ENCODE measurements around the gene ACKR2.

Gene ACKR2

DNA sequence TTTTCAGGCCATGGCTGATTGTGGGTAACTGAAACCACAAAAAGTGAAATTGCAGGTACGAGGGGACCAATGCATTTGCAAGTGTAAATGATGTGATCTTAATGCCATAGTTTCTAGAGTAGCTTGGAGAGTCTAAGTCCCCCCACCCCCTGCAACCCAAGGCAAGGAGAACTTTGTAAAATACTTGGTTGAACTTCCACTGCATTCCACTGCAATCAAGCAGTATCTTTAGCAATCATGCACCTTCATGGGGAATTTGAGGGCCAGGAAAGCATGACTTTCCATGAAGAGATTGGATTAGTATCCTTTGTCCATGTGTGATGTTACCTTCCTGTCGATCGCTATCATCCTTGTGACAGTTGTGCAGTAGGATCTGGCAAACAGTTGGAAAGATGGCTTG is 77.8 kb downstream of the ACKR2 start:
- DNase-seq (ENCODE audit: low read depth in 2 of 2): no peak

DNA sequence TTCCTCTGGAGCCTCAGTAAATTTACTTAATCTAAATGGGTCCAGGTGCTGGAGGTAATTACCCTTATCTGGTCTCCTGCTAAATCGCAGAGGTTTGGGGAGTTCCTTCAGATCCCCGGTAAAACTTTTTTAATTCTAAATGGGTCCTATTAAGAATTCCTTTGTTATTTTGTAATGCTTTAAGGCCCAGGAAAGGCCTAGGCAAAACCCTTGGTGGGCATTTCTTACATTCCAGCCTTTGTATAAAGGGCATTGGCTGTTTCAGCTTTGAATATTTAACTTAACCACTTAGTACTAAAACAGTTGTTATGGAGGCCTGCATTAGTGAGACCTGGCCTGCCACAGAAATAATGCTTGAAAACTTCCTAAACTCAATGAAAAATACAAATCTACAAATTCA is 81.8 kb downstream of the ACKR2 start:
- no peak for DNase-seq (ENCODE audit: low read depth in 2 of 2)

DNA sequence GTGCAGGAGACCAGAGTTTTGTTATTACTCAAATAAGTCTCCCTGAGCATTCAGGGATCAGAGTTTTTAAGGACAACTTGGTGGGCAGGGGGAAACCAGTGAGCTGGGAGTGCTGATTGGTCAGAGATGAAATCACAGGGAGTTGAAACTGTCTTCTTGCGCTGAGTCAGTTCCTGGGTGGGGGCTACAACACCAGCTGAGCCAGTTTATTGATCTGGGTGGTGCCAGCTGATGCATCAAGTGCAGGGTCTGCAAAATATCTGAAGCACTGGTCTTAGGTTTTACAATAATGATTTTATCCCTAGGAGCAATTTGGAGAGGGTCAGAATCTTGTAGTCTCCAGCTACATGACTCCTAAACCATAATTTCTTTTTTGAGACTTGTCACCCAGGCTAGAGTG is 82.9 kb downstream of the ACKR2 start:
- no peak for DNase-seq (ENCODE audit: low read depth in 2 of 2)

DNA sequence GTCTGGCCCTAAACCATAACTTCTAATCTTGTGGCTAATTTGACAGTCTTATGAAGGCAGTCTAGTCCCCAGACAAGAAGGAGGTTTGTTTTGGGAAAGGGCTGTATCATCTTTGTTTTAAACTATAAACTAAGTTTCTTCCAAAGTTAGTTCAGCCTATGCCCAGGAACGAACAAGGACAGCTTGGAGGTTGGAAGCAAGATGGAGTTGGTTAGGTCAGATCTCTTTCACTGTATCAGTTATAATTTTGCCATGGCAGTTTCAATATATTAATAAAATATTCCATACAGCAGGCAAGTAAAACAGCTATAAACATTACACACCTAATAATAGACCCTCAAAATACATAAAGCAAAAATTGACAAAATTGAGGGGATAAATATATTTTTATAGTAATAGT is 83.6 kb downstream of the ACKR2 start:
- no peak for DNase-seq (ENCODE audit: low read depth in 2 of 2)

DNA sequence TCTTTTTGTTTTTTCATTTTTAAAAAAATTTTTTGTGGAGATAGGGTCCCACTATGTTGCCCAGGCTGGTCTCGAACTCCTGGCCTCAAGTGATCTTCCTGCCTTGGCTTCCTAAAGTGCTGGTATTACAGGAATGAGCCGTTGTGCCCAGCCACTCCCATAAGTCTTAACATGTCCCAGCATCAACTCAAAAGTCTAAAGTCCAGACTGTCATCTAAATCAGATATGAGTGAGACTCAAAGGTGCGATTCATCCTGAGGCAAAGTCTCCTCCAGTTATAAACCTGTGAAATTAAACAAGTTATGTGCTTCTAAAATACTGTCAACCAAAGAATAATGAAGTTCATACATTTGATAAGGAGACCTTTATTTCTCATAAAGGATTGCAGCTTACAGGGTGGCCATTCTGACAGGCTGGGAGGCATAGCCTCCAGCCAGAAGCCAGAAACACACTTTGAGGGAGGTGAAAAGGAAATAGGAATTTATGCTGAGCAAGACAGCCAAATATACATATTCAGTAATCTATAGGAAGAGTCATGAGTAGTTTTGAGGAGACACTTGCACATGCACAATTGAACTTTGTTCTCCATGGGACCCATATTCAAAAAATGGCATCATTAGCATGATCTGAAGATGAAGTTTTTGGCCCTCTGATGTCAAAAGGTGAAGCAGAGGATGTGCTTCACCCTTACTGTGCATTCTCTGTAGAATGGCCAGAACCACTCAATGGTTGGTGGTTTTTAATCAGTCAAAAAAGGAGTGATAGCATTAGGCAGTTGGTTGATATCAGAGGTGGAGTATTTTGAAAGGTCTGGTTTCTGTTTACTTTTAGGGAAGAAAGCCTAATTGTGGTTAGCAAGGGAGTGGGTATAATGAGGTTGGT is 85.7 kb downstream of the ACKR2 start:
- no peak for DNase-seq (ENCODE audit: low read depth in 2 of 2)

DNA sequence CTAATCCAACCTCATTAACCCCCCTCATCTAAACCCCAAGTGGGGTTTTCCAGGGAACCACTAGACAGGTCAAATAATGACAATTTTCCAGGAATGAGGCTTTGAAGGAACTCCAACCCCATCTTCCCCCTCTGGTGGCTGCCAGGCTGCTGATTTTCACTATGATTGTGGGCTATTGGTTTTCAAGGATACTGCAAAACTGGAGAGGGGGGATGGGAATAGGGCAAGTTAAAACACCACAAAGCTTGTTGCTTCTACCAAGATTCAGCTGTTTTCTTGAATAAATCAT is 86.3 kb downstream of the ACKR2 start:
- no peak for DNase-seq (ENCODE audit: low read depth in 2 of 2)

DNA sequence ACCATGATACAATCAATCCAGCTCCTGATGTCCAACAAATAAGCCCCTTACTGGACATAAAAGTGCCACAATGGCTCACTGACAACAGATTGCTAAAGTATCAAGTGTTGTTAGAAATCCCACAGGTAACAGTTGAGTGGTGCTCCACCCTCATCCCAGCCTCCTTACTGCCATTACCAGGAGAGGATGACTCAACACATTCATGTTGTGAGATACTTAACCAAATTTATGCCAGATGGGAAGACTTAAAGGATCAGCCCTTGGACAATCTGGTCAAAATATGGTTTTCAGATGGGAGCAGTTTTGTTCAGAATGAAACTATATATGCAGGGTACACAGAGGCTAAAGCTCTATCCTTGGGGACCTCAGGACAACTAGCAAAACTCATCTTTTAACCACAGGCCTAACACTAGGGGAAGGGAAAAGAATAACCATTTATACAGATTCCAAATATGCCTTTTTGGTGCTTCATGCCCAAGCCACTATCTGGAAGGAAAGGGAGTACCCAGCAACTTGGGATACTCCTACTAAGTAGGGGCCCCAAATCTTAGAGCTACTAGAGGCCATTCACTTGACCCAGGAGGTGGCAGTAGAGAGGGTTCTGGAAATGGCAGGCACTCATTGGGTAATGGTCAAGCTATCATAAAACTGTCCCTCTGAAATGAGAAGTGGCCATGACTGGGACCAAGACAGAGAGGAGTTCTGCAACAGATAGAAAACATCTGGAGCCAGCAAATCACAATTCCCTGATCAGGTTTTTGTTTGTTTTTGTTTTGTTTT is 89.8 kb downstream of the ACKR2 start:
- no peak for DNase-seq (ENCODE audit: low read depth in 2 of 2)

DNA sequence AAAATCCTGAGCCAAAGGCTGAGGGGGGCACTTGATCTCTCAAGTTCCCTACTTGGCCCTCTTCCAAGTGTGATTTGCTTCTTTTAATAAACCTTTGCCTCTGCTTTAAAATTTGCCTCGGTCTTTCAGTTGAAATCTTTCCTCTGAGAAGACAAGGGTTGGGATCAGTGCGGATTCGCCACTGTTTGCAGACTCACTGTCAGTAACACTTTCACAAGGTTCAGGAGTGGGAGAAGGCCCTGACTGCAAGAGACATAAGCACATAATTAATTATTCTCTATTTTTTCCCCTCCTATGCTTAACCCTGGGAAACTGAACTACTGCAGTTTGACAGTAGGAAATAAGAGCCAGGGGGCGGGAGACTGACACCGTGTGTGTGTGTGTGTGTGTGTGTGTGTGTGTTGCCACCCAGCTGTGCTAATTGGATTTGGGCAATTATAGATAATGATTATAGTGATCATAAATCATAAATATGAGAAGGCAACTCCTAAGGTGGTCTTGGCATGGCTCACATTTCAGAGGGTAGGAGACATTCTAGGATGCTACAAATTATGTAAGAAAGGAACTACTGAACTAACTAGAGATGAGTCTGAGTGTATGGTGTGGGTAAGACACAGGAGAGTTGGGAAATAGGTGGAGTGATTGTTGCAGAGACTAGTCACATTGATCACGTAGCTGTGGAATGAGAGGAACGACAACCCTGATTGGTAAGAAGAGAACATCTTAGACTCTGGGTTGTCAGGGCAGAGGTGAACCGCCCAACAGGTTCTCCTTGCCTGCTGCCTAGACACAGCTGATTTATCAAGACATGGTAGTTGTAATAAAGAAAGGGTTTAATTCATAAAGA is 91.2 kb downstream of the ACKR2 start:
- DNase-seq (ENCODE audit: low read depth in 2 of 2): no peak

DNA sequence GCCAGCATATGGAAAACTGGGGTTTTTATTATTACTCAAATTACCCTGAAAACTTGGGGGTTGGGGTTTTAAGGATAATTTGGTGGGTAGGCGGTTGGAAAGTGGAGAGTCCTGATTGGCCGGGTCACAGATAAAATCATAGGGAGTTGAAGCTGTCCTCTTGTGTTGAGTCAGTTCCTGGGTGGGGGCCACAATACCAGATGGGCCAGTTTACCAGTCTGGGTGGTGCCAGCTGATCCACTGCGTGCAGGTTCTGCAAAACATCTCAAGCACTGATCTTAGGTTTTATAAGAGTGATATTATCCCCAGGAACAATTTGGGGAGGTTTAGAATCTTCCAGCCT is 91.8 kb downstream of the ACKR2 start:
- no peak for DNase-seq (ENCODE audit: low read depth in 2 of 2)

DNA sequence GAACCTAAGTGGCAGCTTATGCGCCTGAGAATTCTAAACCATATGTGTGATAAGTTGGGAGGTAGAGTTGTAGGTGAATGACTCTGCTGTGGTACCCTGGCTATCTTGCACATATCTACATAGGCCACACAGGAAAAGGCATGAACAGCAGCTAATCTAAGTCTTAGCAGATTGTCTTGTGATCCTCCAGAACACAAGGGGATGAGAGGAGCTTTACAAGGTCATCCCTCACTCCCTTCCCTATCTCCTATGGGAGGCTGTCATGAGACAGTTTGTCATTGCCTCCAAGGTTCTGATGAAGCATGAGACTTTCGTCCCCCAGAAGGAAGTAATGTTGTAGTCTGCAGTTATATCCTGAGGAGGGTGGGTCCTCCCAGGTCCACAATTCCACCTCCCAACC is 93.0 kb downstream of the ACKR2 start:
- no peak for DNase-seq (ENCODE audit: low read depth in 2 of 2)

DNA sequence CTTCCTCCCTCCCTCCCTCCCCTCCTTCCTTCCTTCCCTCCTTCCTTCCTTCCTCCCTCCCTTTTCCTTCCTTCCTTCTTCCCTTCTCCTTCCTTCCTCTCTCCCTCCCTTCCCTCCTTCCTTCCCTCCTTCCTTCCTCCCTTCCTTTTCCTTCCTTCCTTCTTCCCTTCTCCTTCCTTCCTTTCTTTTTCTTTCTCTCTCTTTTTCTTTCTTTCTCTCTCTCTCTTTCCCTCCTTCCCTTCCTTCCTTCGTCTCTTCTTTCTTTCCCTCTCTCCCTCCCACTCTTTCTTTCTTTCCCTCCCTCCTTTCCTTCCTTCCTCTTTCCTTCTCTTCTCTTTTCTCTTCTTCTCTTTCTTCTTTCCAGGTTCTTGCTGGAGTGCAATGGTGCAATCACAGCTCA is 94.8 kb downstream of the ACKR2 start:
- DNase-seq (ENCODE audit: low read depth in 2 of 2): no peak

DNA sequence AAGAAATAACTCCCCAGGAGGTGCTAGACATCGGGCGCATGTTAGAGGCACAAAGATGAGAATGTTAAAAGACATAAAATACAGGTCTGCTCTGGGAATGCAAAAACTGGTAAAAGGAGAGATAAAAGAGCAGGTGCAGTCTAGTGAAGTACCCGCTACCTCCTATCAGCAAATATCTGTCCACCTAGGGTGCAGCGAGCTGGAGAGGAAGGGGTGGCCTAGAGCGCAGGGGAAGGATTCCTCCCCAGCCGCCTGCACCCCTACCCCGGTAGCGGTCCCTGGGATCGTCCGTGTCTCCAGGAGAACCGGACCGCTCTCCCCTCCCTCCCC is 96.5 kb downstream of the ACKR2 start:
- DNase-seq (ENCODE audit: low read depth in 2 of 2): no peak

DNA sequence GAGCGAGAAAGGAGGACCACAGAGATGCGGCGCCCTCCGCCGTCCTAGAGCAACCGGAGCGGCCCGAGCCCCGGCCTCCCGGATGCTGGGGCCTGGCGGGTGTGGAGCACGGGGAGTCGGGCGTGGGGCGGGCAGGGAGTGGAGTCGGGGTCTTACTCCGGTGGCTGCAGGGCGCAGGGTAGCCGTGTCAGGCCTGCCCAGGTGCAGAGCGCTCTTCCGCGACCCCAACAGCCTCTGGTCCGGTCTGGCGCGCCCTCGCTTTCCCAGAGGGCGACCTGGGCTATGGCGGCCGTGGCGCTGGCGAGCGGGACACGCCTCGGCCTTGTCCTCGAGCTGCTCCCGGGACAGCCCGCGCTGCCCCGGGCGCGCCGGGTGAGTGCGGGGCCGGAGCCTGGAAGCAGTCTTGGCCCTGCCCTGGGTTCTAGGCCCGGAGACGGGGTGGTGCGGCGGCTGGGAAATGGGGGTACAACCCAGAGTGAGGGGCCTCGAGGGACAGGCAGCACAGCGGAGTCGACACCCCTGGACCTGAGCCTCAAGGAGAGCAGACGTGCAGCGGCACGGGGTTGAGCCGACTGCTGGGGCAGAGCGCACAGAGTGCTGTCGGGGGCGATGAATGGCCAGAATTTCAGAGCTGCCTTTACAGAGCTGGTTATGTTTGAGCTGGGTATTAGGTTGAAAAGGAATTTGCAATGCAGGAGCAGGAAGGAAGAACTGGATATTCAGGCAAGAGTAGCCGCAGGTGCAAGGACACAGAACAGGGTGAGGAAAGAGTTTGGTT is 97.0 kb downstream of the ACKR2 start, which contains the start of gene ZNF662:
ZNF662 (plus strand) TSS at position 73 of the 778 bp plus-strand sequence. CDS start 1,973 bp downstream, outside the sequence.
- peak in 1 of 2 donors; percentile 2 for DNase-seq (ENCODE audit: low read depth in 2 of 2)

DNA sequence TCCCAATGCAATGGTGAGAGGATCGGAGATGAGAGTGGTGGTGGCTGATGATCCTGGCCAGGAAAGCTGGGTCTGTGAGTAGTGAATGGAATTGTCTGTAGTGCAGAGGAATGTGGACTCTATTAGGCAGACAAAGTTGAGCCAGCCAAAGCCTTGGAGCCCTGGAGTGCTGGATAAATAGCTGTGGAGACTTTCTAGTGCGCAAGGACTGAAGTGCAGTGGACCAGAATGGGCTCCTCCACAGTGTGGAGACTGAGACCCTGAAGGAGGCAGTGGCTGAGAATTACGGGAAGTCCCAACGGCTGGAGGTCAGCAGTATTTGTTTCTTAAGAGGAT is 97.6 kb downstream of the ACKR2 start:
- no peak for DNase-seq (ENCODE audit: low read depth in 2 of 2)

DNA sequence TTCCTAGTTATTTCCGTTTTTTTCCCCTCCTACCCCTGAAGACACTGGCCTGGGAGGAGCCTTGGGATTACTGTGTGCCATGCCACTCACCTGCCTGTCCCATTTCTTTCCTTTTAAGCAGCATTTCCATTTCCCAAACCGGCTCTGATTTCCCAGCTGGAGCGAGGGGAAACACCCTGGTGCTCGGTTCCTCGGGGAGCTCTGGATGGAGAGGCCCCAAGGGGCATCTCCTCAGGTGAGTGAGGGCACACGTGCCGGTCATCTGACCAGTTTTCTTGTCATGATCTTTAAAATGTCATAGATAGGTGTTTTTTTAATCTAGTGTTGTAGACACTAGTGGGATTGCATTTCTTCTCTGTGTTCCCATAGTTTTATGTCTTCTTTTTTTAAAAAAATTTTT is 99.4 kb downstream of the ACKR2 start:
- no peak for DNase-seq (ENCODE audit: low read depth in 2 of 2)

DNA sequence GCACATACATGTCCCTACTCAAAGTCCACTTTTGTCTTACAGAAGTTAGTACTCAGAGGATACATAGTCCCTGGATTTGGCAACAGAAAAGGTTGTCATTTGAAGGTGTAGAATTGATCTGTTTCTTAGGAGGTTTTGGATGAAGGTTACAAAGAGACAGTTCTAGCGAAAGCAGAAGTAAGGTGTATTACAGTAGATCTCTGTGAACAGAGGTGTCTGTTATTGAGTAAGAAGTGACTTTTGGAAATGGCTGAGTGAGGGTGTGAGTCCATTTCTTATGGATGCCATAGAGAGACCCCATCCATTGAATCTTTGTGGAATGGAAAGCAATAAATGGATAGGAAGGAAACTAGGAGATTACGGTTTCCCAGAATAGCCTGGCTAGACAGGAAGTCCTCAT is 102.3 kb downstream of the ACKR2 start:
- no peak for DNase-seq (ENCODE audit: low read depth in 2 of 2)

DNA sequence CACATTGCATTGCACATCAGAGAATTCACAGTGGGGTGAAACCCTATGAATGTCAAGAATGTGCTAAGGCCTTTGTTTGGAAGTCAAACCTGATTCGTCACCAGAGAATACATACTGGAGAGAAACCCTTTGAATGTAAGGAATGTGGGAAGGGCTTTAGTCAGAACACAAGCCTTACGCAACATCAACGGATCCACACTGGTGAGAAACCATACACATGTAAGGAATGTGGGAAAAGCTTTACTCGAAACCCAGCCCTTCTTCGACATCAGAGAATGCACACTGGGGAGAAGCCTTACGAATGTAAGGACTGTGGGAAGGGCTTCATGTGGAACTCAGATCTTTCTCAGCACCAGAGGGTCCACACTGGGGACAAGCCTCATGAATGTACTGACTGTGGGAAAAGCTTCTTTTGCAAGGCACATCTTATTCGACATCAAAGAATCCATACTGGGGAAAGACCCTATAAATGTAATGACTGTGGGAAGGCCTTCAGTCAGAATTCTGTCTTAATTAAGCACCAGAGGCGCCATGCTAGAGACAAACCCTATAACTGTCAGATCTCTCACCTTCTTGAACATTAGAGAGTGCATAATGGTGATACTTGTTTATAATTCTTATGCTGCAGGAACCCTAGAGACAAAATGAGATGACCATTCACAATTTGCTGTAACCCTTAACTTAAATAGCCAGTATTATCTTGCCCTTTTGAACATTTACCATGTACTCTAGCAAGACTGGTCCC is 105.7 kb downstream of the ACKR2 start:
- no peak for DNase-seq (ENCODE audit: low read depth in 2 of 2)
